NOMO-1 (cell line): ENCODE data around the gene PGM3.

Source experiments
- DNase-seq, 2 experiments: peaks; one replicate each; lab custom pipeline; 2025; ENCODE audit not compliant: unreplicated experiment in 2 of 2; lab: John Stamatoyannopoulos, UW

Gene PGM3

GRCh38 chr6:83119742-83120300 lies 73.2 kb downstream of the PGM3 start:
- no peak for DNase-seq

GRCh38 chr6:83117802-83118201 lies 75.3 kb downstream of the PGM3 start:
- DNase-seq = peak; percentile 15 to 63
